Measurements from ENCODE around the gene CISD1.

CISD1 gene

DNA sequence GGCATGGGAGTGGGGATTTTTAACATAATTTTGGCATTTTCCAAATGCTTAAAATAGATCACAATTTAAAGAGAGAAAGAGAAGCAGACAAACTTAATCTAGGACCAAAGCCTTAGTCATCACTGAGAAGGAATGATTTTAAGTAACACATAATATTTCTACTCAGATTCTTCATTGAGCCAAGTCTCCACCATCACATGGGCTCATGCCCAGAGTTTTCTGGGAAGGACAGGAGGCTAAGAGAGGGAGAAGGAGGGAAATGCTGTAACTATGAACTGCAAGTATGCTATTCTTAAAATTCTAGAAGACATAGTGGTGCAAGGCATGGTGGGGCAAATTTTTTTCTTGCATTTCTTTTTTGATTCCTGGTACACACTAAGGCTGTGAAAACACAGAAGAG is 42.1 kb downstream of the CISD1 start:
- no peak for DNase-seq (ENCODE audit: low spot score)

DNA sequence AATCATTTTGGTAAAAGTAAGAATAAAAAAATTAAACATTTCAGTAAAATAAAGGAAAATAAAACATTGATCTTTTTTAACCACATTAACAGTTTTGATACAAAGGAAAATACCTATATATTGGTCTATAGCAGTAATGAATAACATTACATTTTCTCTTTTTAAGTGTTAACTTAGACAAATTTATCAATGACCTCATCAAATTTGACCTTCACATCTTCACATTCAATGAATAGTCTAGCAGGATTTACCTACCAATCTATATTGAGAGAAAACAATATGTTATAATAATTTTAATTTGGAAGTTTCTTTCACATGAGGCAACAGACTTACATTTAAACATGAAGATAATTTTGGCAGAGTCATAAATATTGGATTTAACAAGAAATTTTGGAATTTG is 47.9 kb downstream of the CISD1 start:
- DNase-seq (ENCODE audit: low spot score): no peak

DNA sequence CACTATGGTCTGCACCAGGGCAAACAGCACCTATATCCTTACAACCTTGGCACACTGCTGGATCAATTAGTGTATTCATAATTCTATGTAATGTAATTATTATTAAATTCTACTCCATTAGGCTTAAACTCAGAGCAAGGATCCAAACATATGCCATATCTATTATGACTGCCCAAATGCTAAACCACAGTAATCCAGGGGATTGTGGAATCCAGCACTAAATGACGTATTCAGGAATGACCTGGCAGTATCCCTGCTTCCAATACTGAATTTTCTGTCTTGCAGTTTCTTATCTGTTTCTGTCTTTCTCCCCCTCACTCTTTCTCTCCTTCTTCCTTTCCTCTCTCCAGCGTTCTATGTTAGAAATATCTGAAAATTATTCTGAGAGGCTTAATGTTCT is 49.4 kb downstream of the CISD1 start:
- no peak for DNase-seq (ENCODE audit: low spot score)

DNA sequence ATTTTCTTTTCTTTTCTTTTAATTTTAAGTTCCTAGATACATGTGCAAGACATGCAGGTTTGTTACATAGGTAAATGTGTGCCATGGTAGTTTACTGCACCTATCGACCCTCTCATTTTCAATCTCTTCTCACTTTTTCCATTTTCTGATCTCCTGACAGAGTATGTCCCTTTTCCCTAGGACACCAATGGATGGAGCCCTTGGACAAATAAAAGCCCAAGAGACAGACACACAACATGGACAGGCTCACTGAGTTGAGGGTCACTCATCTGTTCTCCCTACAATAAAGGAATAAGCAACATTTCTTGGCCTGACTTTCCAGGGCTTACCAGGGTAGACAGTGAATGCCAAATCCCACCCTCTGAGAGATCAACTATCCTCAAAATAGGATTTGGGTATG is 50.6 kb downstream of the CISD1 start:
- DNase-seq (ENCODE audit: low spot score): no peak

DNA sequence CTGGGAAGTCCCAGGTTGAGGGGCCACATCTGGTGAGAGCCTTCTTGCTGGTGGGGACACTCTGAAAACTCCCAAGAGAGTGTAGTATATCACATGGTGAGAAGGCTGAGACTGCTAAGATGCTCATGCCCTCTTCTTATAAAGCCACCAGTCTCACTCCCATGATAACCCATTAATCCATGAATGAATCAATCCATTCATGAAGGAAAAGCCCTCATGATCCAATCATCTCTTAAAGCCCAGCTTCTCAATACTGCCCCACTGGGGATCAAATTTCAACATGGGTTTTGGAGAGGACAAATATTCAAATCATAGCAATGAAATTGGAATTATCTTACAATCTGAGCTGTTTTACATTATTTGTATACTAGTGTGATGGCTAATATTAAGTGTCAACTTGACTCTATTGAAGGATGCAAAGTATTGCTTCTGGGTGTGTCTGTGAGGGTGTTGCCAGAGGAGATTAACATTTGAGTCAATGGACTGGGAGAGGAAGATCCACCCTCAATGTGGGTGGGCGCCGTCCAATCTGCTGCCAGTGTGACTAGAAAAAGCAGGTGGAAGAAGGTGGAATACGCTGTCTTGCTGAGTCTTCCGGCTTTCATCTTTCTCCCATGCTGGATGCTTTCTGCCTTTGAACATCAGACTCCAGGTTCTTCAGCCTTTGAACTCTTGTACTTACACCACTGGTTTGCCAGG is 51.5 kb downstream of the CISD1 start:
- no peak for DNase-seq (ENCODE audit: low spot score)

DNA sequence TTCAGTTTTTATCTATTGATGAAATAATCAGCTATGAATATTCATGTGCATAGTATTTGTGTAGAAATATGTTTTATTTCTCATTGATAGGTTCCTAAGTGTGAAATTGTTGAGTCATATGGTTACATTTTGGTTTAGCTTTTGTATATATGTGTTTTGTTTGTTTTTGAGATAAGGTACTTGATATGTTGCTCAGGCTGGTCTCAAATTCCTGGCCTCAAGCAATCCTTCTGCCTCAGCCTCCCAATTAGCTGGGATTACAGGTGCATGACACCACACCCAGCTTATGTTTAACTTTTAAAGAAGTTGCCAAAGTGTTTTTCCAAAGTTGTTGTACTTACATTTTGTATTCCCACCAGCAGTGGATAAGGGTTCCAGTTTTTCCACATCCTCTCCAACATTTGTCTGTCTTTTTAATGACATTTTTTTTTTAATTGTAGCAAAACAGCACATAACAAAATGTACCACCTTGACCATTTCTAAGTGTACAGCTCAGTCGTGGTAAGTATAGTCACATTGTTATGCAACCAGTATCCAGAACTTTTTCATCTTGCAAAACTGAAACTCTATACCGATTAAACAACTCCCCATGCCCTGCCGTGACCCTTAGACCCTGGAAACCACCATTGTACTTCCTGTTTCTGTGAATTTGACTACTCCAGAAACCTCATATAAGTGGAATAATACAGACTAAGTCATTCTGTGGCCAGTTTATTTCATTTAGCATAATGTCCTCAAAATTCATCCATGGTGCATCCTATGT is 53.3 kb downstream of the CISD1 start:
- DNase-seq (ENCODE audit: low spot score): no peak

DNA sequence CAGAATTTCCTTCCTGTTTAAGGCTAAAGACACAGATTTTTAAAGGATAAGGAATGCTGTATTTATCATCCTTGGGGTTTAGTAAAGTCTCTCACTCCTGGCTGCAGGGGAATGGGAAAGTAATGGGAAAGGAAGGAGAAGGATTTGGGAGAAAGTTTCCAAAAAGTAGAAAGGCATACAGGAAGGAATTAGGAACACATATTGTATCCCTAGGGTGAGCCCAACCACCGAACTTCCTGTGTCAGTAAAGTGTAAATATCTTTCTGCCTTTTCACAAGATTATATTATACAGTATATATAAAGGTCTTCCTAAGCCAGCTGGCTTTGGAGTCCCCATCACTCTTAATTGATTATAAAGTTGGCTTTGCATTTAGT is 53.9 kb downstream of the CISD1 start:
- DNase-seq (ENCODE audit: low spot score): no peak

DNA sequence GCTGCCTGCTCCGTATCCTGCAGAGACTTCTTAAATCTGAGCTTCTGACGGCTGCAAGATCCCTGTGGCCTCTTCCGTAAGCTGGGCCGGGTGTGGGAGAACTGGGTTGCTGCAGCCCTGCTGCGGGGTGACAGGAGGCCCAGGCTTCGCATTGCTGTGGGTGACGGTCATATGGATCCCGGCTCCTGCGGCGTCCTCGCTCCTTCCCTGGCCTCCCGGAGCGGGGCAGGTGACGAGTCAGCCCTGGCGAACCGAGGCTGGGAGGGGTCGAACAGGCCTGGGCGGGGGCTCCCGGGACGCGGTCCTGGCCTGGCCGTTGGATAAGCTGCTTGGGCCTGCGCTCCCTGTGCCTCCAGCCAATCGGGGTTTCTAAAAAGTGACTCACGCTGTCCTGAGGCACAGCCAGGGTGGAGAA is 58.0 kb downstream of the CISD1 start:
- DNase-seq (ENCODE audit: low spot score): peak; percentile 72

DNA sequence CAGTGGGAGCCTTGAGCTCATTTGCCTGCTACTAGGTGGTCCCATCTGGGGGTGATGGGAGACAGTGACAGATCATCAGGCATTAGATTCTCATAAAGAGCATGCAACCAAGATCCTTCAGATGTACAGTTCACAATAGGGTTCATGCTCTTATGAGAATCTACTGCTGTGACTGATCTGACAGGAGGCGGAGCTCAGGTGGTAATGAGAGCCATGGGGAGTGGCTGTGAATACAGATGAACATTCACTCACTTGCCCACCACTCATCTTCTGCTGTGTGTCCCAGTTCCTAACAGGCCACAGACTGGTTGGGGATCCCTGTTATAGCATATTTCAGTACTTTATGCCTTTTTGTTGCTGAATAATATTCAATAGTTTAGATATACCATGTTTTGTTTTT is 59.3 kb downstream of the CISD1 start:
- no peak for DNase-seq (ENCODE audit: low spot score)

DNA sequence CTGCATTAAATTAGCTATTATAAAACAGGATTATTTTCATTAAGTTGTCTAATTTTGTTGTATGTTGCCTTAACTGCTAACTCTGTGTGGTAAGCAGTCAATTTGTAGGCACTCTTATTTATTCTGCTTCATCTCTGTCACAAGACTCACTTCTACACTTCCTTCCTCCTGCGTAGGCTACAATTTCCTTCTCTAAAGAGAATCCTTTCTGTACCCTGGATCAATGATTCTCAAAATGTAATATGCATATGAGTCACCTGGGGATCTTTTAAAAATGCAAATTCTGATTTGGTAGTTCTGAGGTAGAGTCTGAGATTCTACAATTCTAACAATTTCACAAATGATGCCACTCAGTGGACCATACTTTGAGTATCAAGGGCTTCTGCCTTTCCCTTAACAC is 61.5 kb downstream of the CISD1 start:
- no peak for DNase-seq (ENCODE audit: low spot score)

DNA sequence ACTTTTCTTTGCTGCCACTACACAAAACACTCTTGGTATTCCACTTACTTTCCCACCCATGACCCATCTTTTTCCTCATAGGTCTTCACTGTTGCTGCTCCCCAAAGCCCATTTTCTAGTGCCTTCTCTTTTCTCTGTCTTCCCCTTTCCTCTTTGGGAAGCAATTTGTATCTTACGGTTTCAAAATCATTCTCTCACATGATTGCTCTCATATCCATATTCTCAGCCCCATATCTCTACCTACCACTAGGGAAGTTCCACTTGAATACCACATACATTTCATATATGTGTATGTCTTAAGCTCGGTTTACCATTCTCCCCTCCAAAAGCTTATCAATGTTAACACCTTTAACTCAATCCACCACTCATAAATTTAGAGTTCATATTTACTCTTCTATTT is 62.7 kb downstream of the CISD1 start:
- no peak for DNase-seq (ENCODE audit: low spot score)

DNA sequence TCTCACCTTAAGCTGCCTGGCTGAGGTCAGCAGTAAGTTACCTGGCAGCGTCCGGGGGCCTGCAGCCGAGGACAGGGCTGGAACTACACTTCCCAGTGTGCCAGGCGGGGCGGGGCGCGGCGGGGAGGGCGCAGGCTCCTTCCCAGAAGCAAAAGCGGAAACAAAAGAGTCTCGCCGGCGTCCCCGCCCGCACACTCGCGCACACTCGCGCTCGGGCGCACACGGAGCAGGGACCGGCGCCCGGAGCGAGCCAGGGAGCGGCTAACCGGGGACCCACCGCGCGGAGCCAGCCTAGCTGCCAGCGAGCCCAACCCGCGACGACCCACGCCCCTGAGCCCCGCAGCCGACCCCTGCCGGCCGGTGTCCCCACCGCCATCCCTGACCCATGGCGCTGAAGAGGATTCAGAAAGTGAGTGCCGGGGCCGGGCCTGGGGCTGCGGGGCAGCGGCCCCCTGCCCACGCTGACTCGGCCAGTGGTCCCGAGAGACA is 65.9 kb downstream of the CISD1 start, which contains the start of gene UBE2D1:
TSS of gene UBE2D1 (plus strand) at position 190 of the 489 bp plus-strand sequence. CDS start at position 386, 196 bp downstream.
- peak; percentile 91 for DNase-seq (ENCODE audit: low spot score)

DNA sequence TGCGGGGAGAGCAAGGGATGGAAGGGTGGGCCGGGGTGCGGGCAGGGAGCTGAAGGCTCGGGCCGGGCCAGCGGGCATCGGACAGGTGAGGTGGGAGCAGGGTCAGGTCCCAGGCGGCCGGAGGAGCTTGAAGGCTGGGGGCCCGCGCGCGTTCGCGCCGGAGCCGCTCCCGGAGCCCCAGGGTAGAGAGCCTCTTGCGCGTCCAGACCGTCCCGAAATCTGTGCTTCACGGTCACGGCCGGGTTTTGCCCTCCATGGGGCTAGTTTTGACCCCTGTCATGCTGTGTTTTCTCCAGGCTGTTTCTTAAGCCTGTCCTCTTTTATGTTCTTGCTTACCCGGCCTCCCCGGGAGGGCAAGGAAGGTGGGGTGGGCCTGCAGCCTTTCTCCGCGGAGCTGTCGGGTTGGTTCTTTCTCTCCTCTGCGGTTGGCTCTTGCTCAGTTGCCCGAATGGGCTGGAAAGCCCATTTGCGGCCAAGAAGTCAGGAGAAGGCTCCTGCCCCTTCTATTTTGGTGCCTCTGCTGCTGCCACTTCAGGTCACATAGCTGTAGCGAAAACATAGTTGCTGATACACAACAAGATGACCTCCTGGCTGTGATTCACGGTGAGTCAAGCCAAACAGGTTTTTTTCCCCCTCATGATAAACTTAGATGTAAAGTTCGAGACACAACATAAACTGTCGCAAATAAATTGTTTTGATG is 66.5 kb downstream of the CISD1 start:
- peak; percentile 69 for DNase-seq (ENCODE audit: low spot score)

DNA sequence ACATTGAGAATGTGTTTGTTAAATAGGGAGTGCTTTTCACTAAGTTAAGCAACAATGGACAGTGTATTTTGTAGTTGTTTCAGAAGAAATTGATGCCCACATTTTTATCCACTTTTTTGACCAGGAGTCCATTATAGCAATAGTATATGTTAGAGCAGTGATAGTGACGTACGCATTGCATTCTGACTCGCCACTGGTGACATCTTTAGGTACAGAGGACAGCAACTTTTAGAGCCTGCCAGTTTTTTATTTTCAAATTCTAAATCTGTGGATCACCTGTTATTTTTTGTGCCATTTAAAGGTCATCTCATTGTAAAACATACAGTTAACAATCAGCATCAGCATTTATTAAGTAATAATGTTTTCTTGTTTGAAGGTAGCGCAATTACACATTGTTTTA is 67.3 kb downstream of the CISD1 start:
- DNase-seq (ENCODE audit: low spot score): no peak
